Loucy (cell line): ENCODE data around the gene TMPRSS11F.

Experiments
- H2AFZ ChIP-seq: fragments of 200-600 bp; sonication (generic); 2 replicates; pipeline ENCODE4 v1.6.0; 2016; ENCODE audit warnings: antibody characterized with exemption, mild to moderate bottlenecking, low read length, moderate library complexity
- H3F3A ChIP-seq: fragments of 200-600 bp; 2 replicates; pipeline ENCODE4 v1.6.0; 2016; ENCODE audit warnings: antibody characterized with exemption, low read depth, mild to moderate bottlenecking
- H3K27me3 ChIP-seq: fragments of 200-600 bp; sonication (generic); 2 replicates; pipeline ENCODE4 v1.6.1; 2014; ENCODE audit warnings: low read length, mild to moderate bottlenecking; ENCODE audit not compliant: insufficient read depth, poor library complexity, severe bottlenecking
- H3K36me3 ChIP-seq: fragments of 200-600 bp; sonication (generic); 2 replicates; pipeline ENCODE4 v1.6.1; 2016; ENCODE audit warnings: low read length; ENCODE audit not compliant: insufficient read depth
- H3K4me1 ChIP-seq: fragments of 200-600 bp; sonication (generic); 2 replicates; pipeline ENCODE4 v1.5.1; 2014; ENCODE audit warnings: low read length, mild to moderate bottlenecking; ENCODE audit not compliant: insufficient read depth, poor library complexity, severe bottlenecking
- H3K4me2 ChIP-seq: fragments of 200-600 bp; sonication (generic); 2 replicates; pipeline ENCODE4 v1.6.0; 2014; ENCODE audit warnings: antibody characterized with exemption, low read length, low read depth, mild to moderate bottlenecking; ENCODE audit not compliant: poor library complexity, severe bottlenecking
- H3K4me3 ChIP-seq: fragments of 200-600 bp; sonication (generic); 2 replicates; pipeline ENCODE4 v1.5.1; 2014; ENCODE audit warnings: low read length, mild to moderate bottlenecking, mixed read lengths; ENCODE audit not compliant: poor library complexity, severe bottlenecking
- H3K79me2 ChIP-seq: fragments of 200-600 bp; sonication (generic); 2 replicates; pipeline ENCODE4 v1.6.1; 2014; ENCODE audit warnings: low read length; ENCODE audit not compliant: insufficient read depth
- H3K9ac ChIP-seq: fragments of 200-600 bp; sonication (generic); 2 replicates; pipeline ENCODE4 v1.6.0; 2014; ENCODE audit warnings: mild to moderate bottlenecking, low read depth, low read length, moderate library complexity; ENCODE audit not compliant: poor library complexity, severe bottlenecking
- H3K9me2 ChIP-seq: fragments of 200-600 bp; sonication (generic); replicated peaks from 2 replicates; pipeline ENCODE4 v1.6.1; 2016; ENCODE audit warnings: low read depth, low read length, mixed read lengths
- H3K9me3 ChIP-seq: fragments of 200-600 bp; sonication (generic); 2 replicates; pipeline ENCODE4 v1.6.1; 2014; ENCODE audit warnings: mild to moderate bottlenecking, antibody characterized with exemption, low read length, low read depth; ENCODE audit not compliant: insufficient read depth
- H4K20me1 ChIP-seq: fragments of 200-600 bp; sonication (generic); 2 replicates; pipeline ENCODE4 v1.6.0; 2014; ENCODE audit warnings: antibody characterized with exemption, low read length, mild to moderate bottlenecking; ENCODE audit not compliant: insufficient read depth, poor library complexity, severe bottlenecking
- EZH2phosphoT487 ChIP-seq: fragments of 200-600 bp; IDR thresholded peaks from 2 replicates; pipeline ENCODE4 v1.6.1; 2018; ENCODE audit warnings: antibody characterized with exemption, mild to moderate bottlenecking, moderate library complexity, borderline replicate concordance
- TF ChIP-seq, protein P1 (sequence below): fragments of 200-600 bp; sonication (generic); conservative IDR thresholded peaks from 2 replicates; pipeline ENCODE4 v1.5.1; 2014; ENCODE audit warnings: mild to moderate bottlenecking, antibody characterized with exemption, low read length

TMPRSS11F gene

DNA sequence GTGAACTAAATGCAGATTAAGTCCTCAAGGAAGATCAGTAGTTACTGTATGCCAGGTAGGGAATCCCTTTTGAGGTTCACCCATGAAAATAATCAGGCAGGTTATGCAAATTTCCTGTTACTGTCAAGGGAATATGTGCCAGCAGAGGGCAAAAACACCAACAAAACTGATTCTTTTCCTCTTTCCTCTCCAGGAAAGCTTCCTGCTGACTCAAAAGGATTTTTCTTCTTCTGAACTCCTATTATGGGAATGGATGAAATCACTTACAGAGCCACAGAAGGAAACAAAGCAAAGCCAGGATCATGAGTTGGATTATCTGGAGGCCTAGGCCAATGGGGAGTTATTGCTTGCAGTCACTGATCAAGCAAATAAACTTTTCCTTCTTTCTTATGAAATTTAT lies 49.7 kb downstream of the TMPRSS11F start:
- TF ChIP-seq, protein P1, sequence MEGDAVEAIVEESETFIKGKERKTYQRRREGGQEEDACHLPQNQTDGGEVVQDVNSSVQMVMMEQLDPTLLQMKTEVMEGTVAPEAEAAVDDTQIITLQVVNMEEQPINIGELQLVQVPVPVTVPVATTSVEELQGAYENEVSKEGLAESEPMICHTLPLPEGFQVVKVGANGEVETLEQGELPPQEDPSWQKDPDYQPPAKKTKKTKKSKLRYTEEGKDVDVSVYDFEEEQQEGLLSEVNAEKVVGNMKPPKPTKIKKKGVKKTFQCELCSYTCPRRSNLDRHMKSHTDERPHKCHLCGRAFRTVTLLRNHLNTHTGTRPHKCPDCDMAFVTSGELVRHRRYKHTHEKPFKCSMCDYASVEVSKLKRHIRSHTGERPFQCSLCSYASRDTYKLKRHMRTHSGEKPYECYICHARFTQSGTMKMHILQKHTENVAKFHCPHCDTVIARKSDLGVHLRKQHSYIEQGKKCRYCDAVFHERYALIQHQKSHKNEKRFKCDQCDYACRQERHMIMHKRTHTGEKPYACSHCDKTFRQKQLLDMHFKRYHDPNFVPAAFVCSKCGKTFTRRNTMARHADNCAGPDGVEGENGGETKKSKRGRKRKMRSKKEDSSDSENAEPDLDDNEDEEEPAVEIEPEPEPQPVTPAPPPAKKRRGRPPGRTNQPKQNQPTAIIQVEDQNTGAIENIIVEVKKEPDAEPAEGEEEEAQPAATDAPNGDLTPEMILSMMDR: no peak
- no peak for TF ChIP-seq EZH2phosphoT487
- no peak overlapping the region for H3K4me3 ChIP-seq
- H3K9me2 ChIP-seq: no peaks in the 10 kb centered on the region
- no peaks in the 10 kb centered on the region for H3K9me3 ChIP-seq
- H2AFZ ChIP-seq: no peak overlapping the region
- H4K20me1 ChIP-seq: no peaks in the 10 kb centered on the region
- no peaks in the 10 kb centered on the region for H3K27me3 ChIP-seq
- H3K4me1 ChIP-seq: no peaks in the 10 kb centered on the region
- no peak overlapping the region for H3K4me2 ChIP-seq
- H3F3A ChIP-seq: no peaks in the 10 kb centered on the region
- H3K9ac ChIP-seq: no peak overlapping the region
- H3K36me3 ChIP-seq: no peaks in the 10 kb centered on the region
- no peaks in the 10 kb centered on the region for H3K79me2 ChIP-seq

DNA sequence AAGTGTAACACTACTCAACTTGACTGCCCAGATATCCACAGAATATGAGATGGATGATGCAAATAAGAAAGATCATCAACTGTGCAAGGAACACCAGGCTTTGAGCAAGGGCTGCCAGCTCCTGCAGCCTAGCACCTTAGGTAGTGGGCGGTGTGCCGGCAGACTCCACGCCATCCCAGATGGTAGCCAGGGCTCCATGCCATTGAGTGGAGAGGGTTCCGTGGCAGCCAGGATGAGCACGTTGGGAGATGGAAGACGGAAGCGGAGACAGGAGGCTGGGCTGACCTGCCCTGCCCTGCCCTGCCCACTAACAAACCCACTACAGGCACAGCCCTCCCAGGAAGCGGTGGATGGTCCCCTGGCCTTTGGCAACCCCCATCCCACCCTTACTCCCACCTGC lies 51.9 kb downstream of the TMPRSS11F start:
- Histone ChIP-seq H4K20me1 (no peaks in the 10 kb centered on the region), H3F3A (no peaks in the 10 kb centered on the region), H3K9me2 (no peaks in the 10 kb centered on the region), H3K27me3 (no peaks in the 10 kb centered on the region), H3K9ac (no peak overlapping the region), H3K4me2 (no peak overlapping the region), H3K36me3 (no peaks in the 10 kb centered on the region), H3K79me2 (no peaks in the 10 kb centered on the region), H3K4me1 (no peaks in the 10 kb centered on the region), H3K4me3 (no peak overlapping the region), H3K9me3 (no peaks in the 10 kb centered on the region), H2AFZ (no peak overlapping the region)
- TF ChIP-seq EZH2phosphoT487: no peak
- TF ChIP-seq, protein P1: no peak

DNA sequence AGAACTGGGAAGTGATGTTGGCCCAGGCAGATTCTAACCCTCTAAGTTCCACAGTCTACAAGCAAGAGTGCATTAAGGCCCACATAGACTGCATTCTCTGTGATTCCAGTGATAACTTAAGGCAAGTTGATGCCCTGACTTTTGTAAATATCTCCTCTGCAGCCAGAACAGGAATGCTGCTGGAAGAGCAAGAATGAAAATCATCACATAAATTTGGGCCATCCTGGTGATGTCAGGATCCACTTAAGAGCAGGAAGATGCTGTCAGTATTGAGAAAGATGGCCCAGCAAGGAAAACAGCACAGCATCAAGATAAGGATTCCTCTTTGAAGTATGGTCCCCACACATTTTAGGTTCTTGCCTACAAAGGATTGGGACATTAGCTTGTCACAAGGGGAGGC lies 52.4 kb downstream of the TMPRSS11F start:
- Histone ChIP-seq H3K79me2 (no peaks in the 10 kb centered on the region), H3K36me3 (no peaks in the 10 kb centered on the region), H3K9me2 (no peaks in the 10 kb centered on the region), H3K4me3 (no peak overlapping the region), H3K4me1 (no peaks in the 10 kb centered on the region), H3K9ac (no peak overlapping the region), H3K27me3 (no peaks in the 10 kb centered on the region), H4K20me1 (no peaks in the 10 kb centered on the region), H3F3A (no peaks in the 10 kb centered on the region), H2AFZ (no peak overlapping the region), H3K4me2 (no peak overlapping the region), H3K9me3 (no peaks in the 10 kb centered on the region)
- TF ChIP-seq, protein P1: no peak
- TF ChIP-seq EZH2phosphoT487: no peak
